Brain pericyte (primary cell): Measurements from ENCODE around the gene WNT2.
"Not testable (repeated sequence)": the region's sequence is repeated elsewhere in the genome, so short reads cannot be mapped to it uniquely, and the experiment has no call there.

Source experiments
- DNase-seq: peaks from one replicate; pipeline ENCODE4 v3.0.0-alpha.2; 2012; ENCODE audit warnings: low read depth, low spot score

The WNT2 gene

GRCh38 chr7:117264716-117265115 lies 58.1 kb downstream of the WNT2 start:
- DNase-seq = no peak

DNA sequence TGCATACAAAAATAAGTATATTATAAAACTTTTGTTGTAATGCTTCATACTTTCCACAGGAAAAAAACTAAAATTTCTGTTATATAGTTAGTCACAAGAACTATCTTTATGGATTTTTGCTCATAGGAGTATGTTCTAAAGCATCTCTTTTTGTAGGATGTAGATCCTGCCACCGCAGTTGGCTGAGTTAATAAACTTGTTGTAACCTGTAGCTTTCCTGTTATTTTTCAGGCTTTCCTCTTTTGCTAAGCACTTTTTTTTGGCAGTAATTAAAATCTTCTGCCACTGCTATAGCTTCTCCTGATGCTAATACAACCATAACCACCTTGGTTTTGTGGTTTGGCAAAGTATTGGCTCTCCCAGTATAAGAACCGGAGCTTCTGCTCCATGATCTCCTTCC lies 60.3 kb downstream of the WNT2 start:
- no peak for DNase-seq

DNA sequence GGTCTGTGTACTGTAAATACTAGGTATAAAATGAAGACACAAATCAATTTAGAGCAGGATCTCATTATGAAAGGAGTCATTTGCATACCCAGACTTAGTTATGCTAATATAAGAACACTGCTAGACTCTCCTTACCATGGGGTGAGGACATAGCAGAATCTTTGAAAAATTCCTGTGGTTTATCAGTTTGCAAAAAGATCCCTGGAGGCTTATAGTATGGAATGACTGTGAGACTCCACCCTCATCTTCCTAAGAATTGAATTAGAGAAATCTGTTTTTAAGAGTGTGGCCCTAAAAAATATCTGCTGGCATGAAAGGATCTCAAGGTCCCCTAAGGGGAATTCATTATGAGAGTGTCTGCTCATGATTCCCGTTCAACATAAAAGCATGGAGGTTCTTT lies 63.2 kb downstream of the WNT2 start:
- DNase-seq = no peak

DNA sequence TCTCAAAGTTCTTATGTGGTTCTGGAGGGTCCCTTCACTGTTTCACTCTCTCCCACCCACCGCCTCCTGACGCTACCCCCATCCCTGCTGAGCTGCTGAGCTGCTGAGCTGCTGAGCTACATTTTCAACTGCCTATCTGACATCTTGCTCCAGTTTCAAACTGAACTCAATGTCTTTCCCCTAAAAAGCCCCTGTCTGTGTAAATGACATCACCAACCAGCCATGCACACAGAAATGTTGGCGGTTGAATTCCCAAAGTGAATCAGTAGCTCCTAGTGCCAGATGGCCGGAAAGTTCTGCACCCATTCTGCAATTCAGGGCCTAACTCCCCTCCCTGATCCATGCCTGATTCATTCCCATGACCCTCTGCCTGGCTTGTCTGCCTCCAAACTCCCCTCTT lies 71.2 kb downstream of the WNT2 start:
- DNase-seq = no peak

GRCh38 chr7:117250801-117251200 lies 72.1 kb downstream of the WNT2 start:
- no peak for DNase-seq

DNA sequence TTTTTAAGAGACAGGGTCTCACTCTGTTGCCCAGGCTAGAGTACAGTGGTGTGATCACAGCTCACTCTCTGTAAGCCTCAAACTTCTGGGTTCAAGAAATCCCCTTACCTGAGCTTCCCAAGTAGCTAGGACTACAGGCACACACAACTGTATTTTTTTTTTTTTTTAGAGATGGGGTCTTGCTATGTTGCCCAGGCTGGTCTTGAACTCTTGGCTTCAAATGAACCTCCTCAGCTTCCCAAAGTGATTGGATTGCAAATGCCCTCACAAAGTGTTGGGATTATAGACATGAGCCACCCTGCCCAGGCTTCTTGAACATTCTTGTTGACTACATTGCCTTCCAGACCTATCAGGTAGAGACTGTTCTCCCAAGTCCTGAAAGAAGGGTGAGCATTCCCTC lies 72.6 kb downstream of the WNT2 start:
- DNase-seq = no peak

- DNase-seq = no peak
Measured at GRCh38 chr7:117249696-117250095, 73.2 kb downstream of the WNT2 start.

DNA sequence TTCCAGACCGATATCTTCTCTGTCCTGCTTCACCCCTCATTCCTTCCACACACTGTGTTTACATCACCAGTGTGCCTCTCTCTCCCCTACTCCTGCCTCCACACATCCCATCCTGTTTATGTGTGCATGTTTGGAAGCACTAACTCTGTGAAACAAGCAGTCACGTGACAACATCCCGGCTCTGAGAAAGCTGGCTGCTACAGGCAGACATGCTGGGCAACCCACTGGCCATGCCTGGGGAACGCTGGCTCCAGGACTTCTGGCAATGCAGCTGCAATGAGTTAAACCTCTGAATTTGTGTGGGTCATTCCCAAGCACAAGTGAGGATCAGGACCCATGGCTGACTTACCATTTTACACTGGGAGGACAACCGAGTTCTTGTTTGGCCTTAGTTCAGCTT lies 74.0 kb downstream of the WNT2 start:
- DNase-seq = peak; percentile 18

DNA sequence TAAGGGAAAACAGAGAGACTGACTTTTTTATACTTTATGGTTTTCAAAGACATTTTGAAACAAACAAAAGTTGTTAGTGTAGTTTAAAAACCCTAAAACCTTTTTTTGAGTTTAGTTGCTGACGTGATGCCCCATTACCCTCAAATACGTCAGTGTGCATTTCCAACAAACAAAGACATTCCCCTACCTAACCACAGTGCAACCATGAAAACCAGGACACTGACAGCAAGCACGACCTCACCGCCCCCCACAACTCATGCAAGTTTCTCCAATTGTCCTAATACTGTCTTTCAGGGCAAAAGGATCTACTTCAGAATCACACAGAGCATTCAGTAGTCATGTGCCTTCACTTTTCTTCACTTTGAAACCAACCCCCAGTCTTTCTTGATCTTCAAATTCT lies 75.0 kb downstream of the WNT2 start:
- DNase-seq = no peak

GRCh38 chr7:117245703-117246102 lies 77.2 kb downstream of the WNT2 start:
- not testable (repeated sequence) for DNase-seq

DNA sequence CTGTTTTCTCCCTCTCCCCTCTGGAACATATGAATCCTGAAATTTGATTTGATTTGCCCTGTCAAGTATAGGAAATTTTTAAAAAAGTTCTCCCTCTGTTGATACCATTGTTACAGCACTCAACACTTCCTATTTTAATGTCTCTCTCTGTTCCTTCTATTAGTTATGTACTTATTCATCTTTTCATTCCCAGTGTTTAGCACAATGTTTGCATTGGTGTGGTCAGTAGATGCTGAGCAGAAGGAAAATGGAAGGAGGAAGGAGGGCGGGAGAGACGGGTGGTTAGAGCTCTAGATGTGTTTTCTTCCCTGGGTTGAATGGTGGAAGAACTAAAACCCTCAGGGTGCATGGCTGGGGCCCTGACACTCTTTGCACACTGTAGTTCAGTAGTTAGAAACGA lies 79.5 kb downstream of the WNT2 start:
- DNase-seq = no peak

DNA sequence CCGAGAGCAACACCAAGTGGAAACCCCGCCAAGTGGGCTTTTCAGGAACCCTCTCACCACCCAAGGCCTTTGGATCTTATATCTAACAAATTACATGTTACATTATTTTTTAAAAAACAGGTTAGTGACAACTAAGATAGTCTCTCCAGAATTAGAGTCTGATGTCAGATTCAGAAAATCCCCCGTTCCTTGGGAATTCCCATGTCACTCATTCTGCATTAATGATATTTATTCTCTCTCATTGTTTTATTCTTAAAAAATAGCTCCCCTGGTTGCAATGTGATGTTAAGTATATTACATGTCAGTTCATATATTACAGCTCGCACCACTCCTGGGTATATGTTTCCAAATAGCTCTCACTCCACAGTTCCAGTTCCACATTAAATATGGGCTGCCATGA lies 81.8 kb downstream of the WNT2 start:
- DNase-seq = no peak

DNA sequence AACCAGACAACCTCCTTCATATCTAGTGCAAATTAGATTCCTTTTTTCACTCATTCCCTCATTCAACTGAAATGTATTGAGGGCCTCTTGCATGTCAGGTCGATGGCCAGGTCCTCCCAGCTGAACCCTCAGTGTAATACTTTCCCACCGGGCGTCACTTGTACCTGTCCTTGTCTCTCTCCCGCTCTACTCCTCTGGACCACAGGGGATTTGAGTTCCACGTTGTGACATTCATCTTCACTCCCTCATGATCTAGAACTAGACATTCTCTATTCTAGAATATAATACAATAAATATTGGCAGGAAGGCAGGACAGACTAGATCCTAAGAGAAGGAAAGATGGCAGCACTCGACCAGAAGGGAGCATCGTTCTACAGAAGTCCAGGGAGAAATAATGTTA lies 83.9 kb downstream of the WNT2 start:
- DNase-seq = no peak

- DNase-seq = no peak
Measured at GRCh38 chr7:117238472-117238871, 84.4 kb downstream of the WNT2 start.

- DNase-seq = no peak
Measured at GRCh38 chr7:117237646-117238045, 85.2 kb downstream of the WNT2 start.

GRCh38 chr7:117231047-117231359 lies 91.9 kb downstream of the WNT2 start:
- no peak for DNase-seq

- no peak for DNase-seq
Measured at GRCh38 chr7:117230276-117231046, 92.4 kb downstream of the WNT2 start.

GRCh38 chr7:117229350-117229749 lies 93.5 kb downstream of the WNT2 start:
- DNase-seq = no peak

- no peak for DNase-seq
Measured at GRCh38 chr7:117227091-117227490, 95.8 kb downstream of the WNT2 start.

- DNase-seq = no peak
Measured at GRCh38 chr7:117225536-117225935, 97.3 kb downstream of the WNT2 start.
